Neural progenitor cell (in vitro differentiated cells): ENCODE results near the gene LMBR1. TPM values are rescaled to one million over a fixed set of nuclear protein-coding genes. Genes with fewer than 3 reads are reported as not detected.

ENCODE experiments used
- DNase-seq: peaks from one replicate; pipeline ENCODE4 v3.0.0-alpha.2; 2016; ENCODE audit warnings: low spot score
- H2AFZ ChIP-seq: fragments of 200-600 bp; sonication (generic); replicated peaks from 2 replicates; pipeline ENCODE4 v1.6.1; 2016; ENCODE audit warnings: antibody characterized with exemption
- H3F3A ChIP-seq: fragments of 200-600 bp; sonication (generic); 2 replicates; pipeline ENCODE4 v1.6.1; 2016; ENCODE audit warnings: antibody characterized with exemption, low read depth
- H3K27ac ChIP-seq: fragments of 200-600 bp; sonication (generic); 2 replicates; pipeline ENCODE4 v1.5.1; 2016; ENCODE audit warnings: mild to moderate bottlenecking
- H3K27me3 ChIP-seq: fragments of 200-600 bp; sonication (generic); 2 replicates; pipeline ENCODE4 v1.6.1; 2016; ENCODE audit warnings: mild to moderate bottlenecking, moderate library complexity
- H3K36me3 ChIP-seq: fragments of 200-600 bp; sonication (generic); 2 replicates; pipeline ENCODE4 v1.5.1; 2016
- H3K4me1 ChIP-seq: fragments of 200-600 bp; sonication (generic); 2 replicates; pipeline ENCODE4 v1.6.1; 2016; ENCODE audit warnings: mixed run types
- H3K4me2 ChIP-seq: fragments of 200-600 bp; sonication (generic); 2 replicates; pipeline ENCODE4 v1.6.1; 2016
- H3K4me3 ChIP-seq: fragments of 200-600 bp; sonication (generic); 2 replicates; pipeline ENCODE4 v1.5.1; 2016
- H3K79me2 ChIP-seq: fragments of 200-600 bp; sonication (generic); 2 replicates; pipeline ENCODE4 v1.6.1; 2016; ENCODE audit warnings: low read depth
- H3K9ac ChIP-seq: fragments of 200-600 bp; sonication (generic); 2 replicates; pipeline ENCODE4 v1.6.1; 2016
- H3K9me3 ChIP-seq: fragments of 200-600 bp; sonication (generic); 2 replicates; pipeline ENCODE4 v1.5.1; 2016; ENCODE audit warnings: low read depth
- H4K20me1 ChIP-seq: fragments of 200-600 bp; sonication (generic); 2 replicates; pipeline ENCODE4 v1.6.1; 2016; ENCODE audit warnings: low read depth
- H3K27ac Mint-ChIP-seq: 3 replicates; pipeline ENCODE4 v1.8.0; 2021; ENCODE audit warnings: mixed read lengths
- H3K27me3 Mint-ChIP-seq: 2 replicates; pipeline ENCODE4 v1.8.0; 2022; ENCODE audit warnings: low read depth, mild to moderate bottlenecking, inconsistent platforms, moderate library complexity, mixed read lengths; ENCODE audit not compliant: insufficient read depth
- H3K36me3 Mint-ChIP-seq: 3 replicates; pipeline ENCODE4 v1.8.0; 2021; ENCODE audit warnings: mixed read lengths
- H3K4me1 Mint-ChIP-seq: 3 replicates; pipeline ENCODE4 v1.8.0; 2021; ENCODE audit warnings: mixed read lengths
- H3K4me3 Mint-ChIP-seq: 3 replicates; pipeline ENCODE4 v1.8.0; 2021; ENCODE audit warnings: mild to moderate bottlenecking, moderate library complexity, mixed read lengths
- H3K9me3 Mint-ChIP-seq: 3 replicates; pipeline ENCODE4 v1.8.0; 2020; ENCODE audit warnings: mixed read lengths
- CTCF ChIP-seq: fragments of 200-600 bp; sonication (generic); IDR thresholded peaks from 2 replicates; pipeline ENCODE4 v1.5.1; 2017; ENCODE audit warnings: antibody characterized with exemption, mild to moderate bottlenecking
- EZH2 ChIP-seq: fragments of 200-600 bp; sonication (generic); IDR thresholded peaks from 2 replicates; pipeline ENCODE4 v1.6.1; 2017; ENCODE audit warnings: antibody characterized with exemption, mild to moderate bottlenecking, moderate library complexity
- EZH2phosphoT487 ChIP-seq: fragments of 200-600 bp; sonication (generic); IDR thresholded peaks from 2 replicates; pipeline ENCODE4 v1.6.1; 2017; ENCODE audit warnings: antibody characterized with exemption
- total RNA-seq: library from RNA; depleted of rRNA; stranded (reverse); fragments of >200 nt; gene quantifications from 2 replicates; pipeline ENCODE4 v1.2.3, GENCODE V29; 2015; ENCODE audit warnings: low replicate concordance

Gene LMBR1
- total RNA-seq, 1 donor from 2014 or later, result 58.1 TPM

GRCh38 chr7:156666368-156667109 is 226.4 kb downstream of the LMBR1 start:
- peaks cover 2% of the 10 kb centered on the region for H3K27me3 Mint-ChIP-seq
- Histone ChIP-seq H3K4me1 (peaks cover 33% of the 10 kb centered on the region), H3K79me2 (no peaks in the 10 kb centered on the region), H4K20me1 (no peaks in the 10 kb centered on the region), H3K9me3 (no peaks in the 10 kb centered on the region), H3F3A (peaks cover 7% of the 10 kb centered on the region), H3K9ac (no peak overlapping the region), H2AFZ (no peak overlapping the region), H3K4me3 (no peak overlapping the region), H3K27ac (peak overlapping the region; percentile 87), H3K36me3 (no peaks in the 10 kb centered on the region), H3K4me2 (peak overlapping the region; percentile 32), H3K27me3 (no peaks in the 10 kb centered on the region)
- H3K27ac Mint-ChIP-seq, result no peak overlapping the region
- peaks cover 2% of the 10 kb centered on the region for H3K4me1 Mint-ChIP-seq
- H3K36me3 Mint-ChIP-seq, result peaks cover 8% of the 10 kb centered on the region
- DNase-seq, result no peak
- H3K9me3 Mint-ChIP-seq, result no peaks in the 10 kb centered on the region
- TF ChIP-seq EZH2phosphoT487 (no peak), CTCF (no peak), EZH2 (no peak)
- no peak overlapping the region for H3K4me3 Mint-ChIP-seq

- Histone ChIP-seq H3K9me3 (no peaks in the 10 kb centered on the region), H3K4me1 (peaks cover 33% of the 10 kb centered on the region), H3K36me3 (no peaks in the 10 kb centered on the region), H4K20me1 (no peaks in the 10 kb centered on the region), H3K27me3 (no peaks in the 10 kb centered on the region), H3K79me2 (no peaks in the 10 kb centered on the region), H3K4me3 (no peak overlapping the region), H2AFZ (no peak overlapping the region), H3K4me2 (peak overlapping the region; percentile 32), H3K9ac (peak overlapping the region; percentile 34), H3K27ac (peak overlapping the region; percentile 87), H3F3A (peaks cover 7% of the 10 kb centered on the region)
- H3K27me3 Mint-ChIP-seq, result peaks cover 2% of the 10 kb centered on the region
- H3K9me3 Mint-ChIP-seq, result no peaks in the 10 kb centered on the region
- peaks cover 2% of the 10 kb centered on the region for H3K4me1 Mint-ChIP-seq
- peak; percentile 67 for DNase-seq
- TF ChIP-seq EZH2phosphoT487 (no peak), EZH2 (no peak), CTCF (no peak)
- H3K4me3 Mint-ChIP-seq, result no peak overlapping the region
- peaks cover 8% of the 10 kb centered on the region for H3K36me3 Mint-ChIP-seq
- H3K27ac Mint-ChIP-seq, result no peak overlapping the region
These were observed 227.9 kb downstream of the LMBR1 start for GRCh38 chr7:156665101-156665500.

- Histone ChIP-seq H3K9me3 (no peaks in the 10 kb centered on the region), H3K4me2 (no peak overlapping the region), H3K79me2 (no peaks in the 10 kb centered on the region), H3K4me1 (peaks cover 32% of the 10 kb centered on the region), H3K9ac (no peak overlapping the region), H3K27ac (no peak overlapping the region), H2AFZ (no peak overlapping the region), H4K20me1 (no peaks in the 10 kb centered on the region), H3K4me3 (no peak overlapping the region), H3F3A (peaks cover 7% of the 10 kb centered on the region), H3K36me3 (no peaks in the 10 kb centered on the region), H3K27me3 (no peaks in the 10 kb centered on the region)
- Mint-ChIP-seq H3K4me3 (no peak overlapping the region), H3K4me1 (peaks cover 2% of the 10 kb centered on the region), H3K27ac (no peak overlapping the region), H3K9me3 (no peaks in the 10 kb centered on the region), H3K36me3 (no peaks in the 10 kb centered on the region), H3K27me3 (no peaks in the 10 kb centered on the region)
- DNase-seq, result no peak
- TF ChIP-seq CTCF, result no peak
- no peak for TF ChIP-seq EZH2
- no peak for TF ChIP-seq EZH2phosphoT487
These were observed 230.7 kb downstream of the LMBR1 start for GRCh38 chr7:156662277-156662676.
